DND-41 (cell line): ENCODE results near the gene PAK2.
A peak's percentile ranks its signal among the peaks of the same experiment; 100 is the strongest.

Experiments
- ATAC-seq: fragments of 200-7000 bp; cut with Tn5 transposase; 3 replicates; pipeline ENCODE4 v1.9.1; 2021; ENCODE audit warnings: low read depth; ENCODE audit not compliant: insufficient read depth
- DNase-seq: peaks from one replicate; pipeline ENCODE4 v3.0.0-alpha.2; 2020
- H2AFZ ChIP-seq: 2 replicates; pipeline ENCODE4 v1.6.0; 2012; ENCODE audit warnings: low read depth, low read length
- H3K27ac ChIP-seq: 2 replicates; pipeline ENCODE4 v1.5.1; 2012; ENCODE audit warnings: low read length, inconsistent platforms
- H3K27me3 ChIP-seq: fragments of 200-600 bp; sonication (generic); 2 replicates; pipeline ENCODE4 v1.6.0; 2012; ENCODE audit warnings: low read length, mild to moderate bottlenecking, inconsistent platforms; ENCODE audit not compliant: insufficient read depth, poor library complexity
- H3K36me3 ChIP-seq: 2 replicates; pipeline ENCODE4 v1.5.1; 2012; ENCODE audit warnings: low read length, inconsistent platforms; ENCODE audit not compliant: insufficient read depth
- H3K4me1 ChIP-seq: 2 replicates; pipeline ENCODE4 v1.5.1; 2012; ENCODE audit warnings: mild to moderate bottlenecking, low read length; ENCODE audit not compliant: insufficient read depth
- H3K4me2 ChIP-seq: 2 replicates; pipeline ENCODE4 v1.6.0; 2012; ENCODE audit warnings: mild to moderate bottlenecking, moderate library complexity, low read length, inconsistent platforms; ENCODE audit not compliant: insufficient read depth
- H3K4me3 ChIP-seq, 2 experiments: fragments of 200-600 bp in 1 of 2; shearing (Covaris generic) in 1 of 2; 2 replicates each; pipeline ENCODE4 v1.5.1; 2012 to 2016; ENCODE audit warnings: inconsistent platforms in 2 of 2, low read length in 2 of 2, mild to moderate bottlenecking in 2 of 2, low read depth in 1 of 2, moderate library complexity in 1 of 2
- H3K79me2 ChIP-seq: 2 replicates; pipeline ENCODE4 v1.6.0; 2012; ENCODE audit warnings: low read length, inconsistent platforms; ENCODE audit not compliant: insufficient read depth
- H3K9ac ChIP-seq: 2 replicates; pipeline ENCODE4 v1.6.0; 2012; ENCODE audit warnings: low read depth, mild to moderate bottlenecking, inconsistent platforms, low read length, moderate library complexity
- H3K9me3 ChIP-seq: 2 replicates; pipeline ENCODE4 v1.5.1; 2012; ENCODE audit warnings: low read length, moderate library complexity, mild to moderate bottlenecking, inconsistent platforms; ENCODE audit not compliant: insufficient read depth, severe bottlenecking
- H4K20me1 ChIP-seq: 2 replicates; pipeline ENCODE4 v1.6.0; 2012; ENCODE audit warnings: low read length; ENCODE audit not compliant: insufficient read depth
- CTCF ChIP-seq: IDR thresholded peaks from 2 replicates; pipeline ENCODE4 v1.5.1; 2012; ENCODE audit warnings: borderline replicate concordance, low read length, moderate library complexity, mild to moderate bottlenecking; ENCODE audit not compliant: poor library complexity, severe bottlenecking; ENCODE audit errors: extremely low read depth
- EZH2 ChIP-seq: IDR thresholded peaks from 3 replicates; pipeline ENCODE4 v1.6.1; 2012; ENCODE audit warnings: borderline replicate concordance, low read depth, mild to moderate bottlenecking, moderate library complexity, low read length, inconsistent platforms; ENCODE audit not compliant: severe bottlenecking

PAK2 gene

GRCh38 chr3:196707566-196707965, 32.1 kb upstream of the PAK2 start:
- no peaks in the 10 kb centered on the region; the same call in 1 of the 2 replicates for H3K36me3 ChIP-seq
- DNase-seq (no peak), ATAC-seq (no peak)
- TF ChIP-seq CTCF (no peak), EZH2 (no peak)
- H3K9me3 ChIP-seq: no peaks in the 10 kb centered on the region
- no peak overlapping the region for H3K4me3 ChIP-seq
- H3K9ac ChIP-seq: no peak overlapping the region
- H3K27me3 ChIP-seq: no peaks in the 10 kb centered on the region
- H2AFZ ChIP-seq: no peak overlapping the region
- no peak overlapping the region for H3K27ac ChIP-seq
- H3K4me1 ChIP-seq: peaks cover 14% of the 10 kb centered on the region
- H4K20me1 ChIP-seq: no peaks in the 10 kb centered on the region
- peaks cover 13% of the 10 kb centered on the region for H3K79me2 ChIP-seq
- no peak overlapping the region for H3K4me2 ChIP-seq

GRCh38 chr3:196708467-196708866, 31.2 kb upstream of the PAK2 start:
- no peaks in the 10 kb centered on the region for H4K20me1 ChIP-seq
- peaks cover 22% of the 10 kb centered on the region for H3K79me2 ChIP-seq
- H3K4me3 ChIP-seq: no peak overlapping the region
- ATAC-seq (no peak), DNase-seq (no peak)
- no peaks in the 10 kb centered on the region for H3K9me3 ChIP-seq
- no peak overlapping the region for H2AFZ ChIP-seq
- no peak overlapping the region for H3K27ac ChIP-seq
- no peak overlapping the region for H3K9ac ChIP-seq
- no peak overlapping the region for H3K4me2 ChIP-seq
- H3K27me3 ChIP-seq: no peaks in the 10 kb centered on the region
- no peaks in the 10 kb centered on the region; the same call in 1 of the 2 replicates for H3K36me3 ChIP-seq
- TF ChIP-seq CTCF: no peak
- no peak for TF ChIP-seq EZH2
- H3K4me1 ChIP-seq: peaks cover 22% of the 10 kb centered on the region

GRCh38 chr3:196711838-196712513, 27.7 kb upstream of the PAK2 start, which contains the start of the genes CEP19 and PIGX:
TSS of gene CEP19 (minus strand) at chr3:196712250. CDS start at chr3:196708657, 3,593 bp downstream.
TSS of gene PIGX (plus strand) at chr3:196712377.
- Histone ChIP-seq H3K9me3 (no peaks in the 10 kb centered on the region), H3K79me2 (peaks cover 50% of the 10 kb centered on the region), H3K36me3 (no peaks in the 10 kb centered on the region; the same call in 1 of the 2 replicates), H3K27me3 (no peaks in the 10 kb centered on the region), H4K20me1 (no peaks in the 10 kb centered on the region), H3K9ac (peak within 1 kb of the TSS; percentile 76), H2AFZ (peak within 1 kb of the TSS; percentile 83), H3K4me1 (peaks cover 33% of the 10 kb centered on the region), H3K27ac (peak within 1 kb of the TSS; percentile 82), H3K4me3 (peak within 1 kb of the TSS; percentile 31 to 77; a peak in 3 of 4 replicates), H3K4me2 (peak within 1 kb of the TSS; percentile 87)
- ATAC-seq (peak; percentile 82), DNase-seq (peak; percentile 86)
- TF ChIP-seq EZH2: no peak
- no peak for TF ChIP-seq CTCF
